GM12865 (cell line): ENCODE results near the gene COPZ1.
A peak's percentile ranks its signal among the peaks of the same experiment; 100 is the strongest.
"Not testable (repeated sequence)": the region's sequence is repeated elsewhere in the genome, so short reads cannot be mapped to it uniquely, and the experiment has no call there.

Experiments
- DNase-seq: peaks from one replicate; pipeline ENCODE4 v3.0.0; 2010; ENCODE audit warnings: low read depth
- H3K4me3 ChIP-seq: 2 replicates; pipeline ENCODE4 v1.5.1; 2011; ENCODE audit warnings: mild to moderate bottlenecking, low read depth, low read length, control low read depth
- CTCF ChIP-seq: IDR thresholded peaks from 2 replicates; pipeline ENCODE4 v1.5.1; 2011; ENCODE audit warnings: low read length, control low read depth, low read depth, inconsistent platforms; ENCODE audit not compliant: insufficient read depth; ENCODE audit errors: missing control alignments

Gene COPZ1

GRCh38 chr12:54306925-54307741 lies 17.8 kb upstream of the COPZ1 start:
- TF ChIP-seq CTCF: no peak
- no peak for DNase-seq
- H3K4me3 ChIP-seq: no peak overlapping the region

- H3K4me3 ChIP-seq: no peak overlapping the region
- no peak for DNase-seq
- no peak for TF ChIP-seq CTCF
Observed at GRCh38 chr12:54311051-54311450, 13.9 kb upstream of the COPZ1 start.

GRCh38 chr12:54312309-54312708 lies 12.6 kb upstream of the COPZ1 start:
- not testable (repeated sequence) for H3K4me3 ChIP-seq, DNase-seq

GRCh38 chr12:54321363-54321762 lies 3.6 kb upstream of the COPZ1 start:
- H3K4me3 ChIP-seq: no peak overlapping the region
- no peak for DNase-seq
- TF ChIP-seq CTCF: no peak

GRCh38 chr12:54325442-54326109 lies 645 bp downstream of the COPZ1 start:
- DNase-seq: not testable (repeated sequence)
- H3K4me3 ChIP-seq: peak overlapping the region; percentile 81

GRCh38 chr12:54328595-54329337 lies 3.8 kb downstream of the COPZ1 start:
- DNase-seq: no peak
- TF ChIP-seq CTCF: no peak
- no peak overlapping the region for H3K4me3 ChIP-seq

- TF ChIP-seq CTCF: no peak
- no peak for DNase-seq
- H3K4me3 ChIP-seq: no peak overlapping the region
Observed at GRCh38 chr12:54329759-54330158, 4.8 kb downstream of the COPZ1 start.

- H3K4me3 ChIP-seq: no peak overlapping the region
- TF ChIP-seq CTCF: no peak
- no peak for DNase-seq
Observed at GRCh38 chr12:54330442-54330841, 5.5 kb downstream of the COPZ1 start.
